CD4-positive, alpha-beta T cell treated with Interleukin-10 for 1 hour (primary cell): ENCODE measurements around the gene HOXB1.
"Not testable (repeated sequence)": the region's sequence is repeated elsewhere in the genome, so short reads cannot be mapped to it uniquely, and the experiment has no call there.

Experiments
- DNase-seq: peaks from one replicate; pipeline ENCODE4 v3.0.0-alpha.2; 2020

The HOXB1 gene

DNA sequence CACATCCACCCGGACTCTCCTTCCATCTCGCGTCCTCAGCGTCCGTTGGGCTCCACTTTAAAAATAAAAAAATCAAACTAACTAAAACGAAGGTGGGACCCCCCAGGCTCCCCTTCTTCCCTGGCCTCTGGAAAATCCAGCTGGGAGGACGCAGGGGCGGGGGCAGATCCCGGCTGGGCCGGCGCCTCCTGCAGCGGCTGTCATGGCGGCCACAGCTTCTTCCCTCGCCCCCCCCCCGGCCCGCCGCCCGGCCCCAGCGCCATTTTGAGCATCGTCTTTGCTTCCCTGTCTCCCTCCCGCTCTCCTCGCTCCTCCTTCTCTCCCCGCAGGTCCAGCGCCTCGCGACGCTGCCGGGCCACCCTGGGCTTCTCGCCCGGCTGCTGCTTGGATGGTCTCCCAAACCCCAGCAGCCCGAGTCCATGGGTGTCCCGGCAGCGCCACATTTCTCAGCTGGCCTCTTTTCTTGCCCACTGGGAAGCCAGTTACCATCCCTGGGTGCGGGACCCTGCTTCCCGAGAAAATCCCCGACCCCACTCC lies 10.8 kb upstream of the HOXB1 start:
- DNase-seq = peak; percentile 51

DNA sequence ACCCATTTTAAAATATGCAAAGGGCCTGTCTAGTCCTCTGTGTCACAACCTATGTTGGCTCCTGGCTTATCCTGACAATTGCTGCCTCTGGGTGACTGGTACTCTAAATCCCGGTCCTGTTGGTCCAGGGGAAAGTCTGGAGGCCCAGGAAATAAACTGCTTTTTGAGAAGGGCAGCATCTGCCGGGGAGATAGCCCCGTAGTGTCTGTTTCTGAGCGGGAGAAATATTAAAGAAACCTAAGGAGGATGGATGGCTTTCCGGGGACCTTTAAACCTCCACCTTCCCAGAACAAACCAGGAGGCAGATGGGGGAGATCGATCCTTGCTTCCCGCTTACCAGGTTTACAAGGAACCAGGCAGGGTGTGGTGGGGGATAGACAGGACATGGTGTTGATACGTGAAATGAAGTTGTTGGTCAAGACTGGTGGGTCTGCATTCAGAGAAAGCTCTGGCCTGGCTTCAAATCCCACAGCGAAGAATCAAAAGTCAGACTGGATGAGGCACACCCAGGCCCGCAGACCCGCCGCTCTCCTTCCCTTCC lies 10.3 kb upstream of the HOXB1 start:
- DNase-seq = peak; percentile 19

DNA sequence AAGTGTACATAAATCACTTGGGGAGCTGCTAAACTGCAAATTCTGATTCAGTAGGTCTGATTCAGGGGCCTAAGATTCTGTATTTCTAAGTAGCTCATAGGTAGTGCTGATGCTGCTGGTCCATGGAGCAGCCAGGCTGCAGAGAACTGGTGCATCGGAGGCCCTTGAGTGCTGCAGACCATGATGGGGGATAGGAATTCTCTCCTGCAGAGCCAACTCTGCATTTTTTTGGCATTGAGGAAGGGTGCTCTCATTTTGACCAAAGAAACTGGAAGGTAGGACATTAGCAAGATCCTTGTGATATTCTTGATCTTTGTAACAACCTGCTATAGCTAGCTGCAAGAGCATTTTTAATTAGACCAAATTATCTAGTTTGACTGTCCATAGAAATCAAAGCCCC lies 9.4 kb upstream of the HOXB1 start:
- no peak for DNase-seq

DNA sequence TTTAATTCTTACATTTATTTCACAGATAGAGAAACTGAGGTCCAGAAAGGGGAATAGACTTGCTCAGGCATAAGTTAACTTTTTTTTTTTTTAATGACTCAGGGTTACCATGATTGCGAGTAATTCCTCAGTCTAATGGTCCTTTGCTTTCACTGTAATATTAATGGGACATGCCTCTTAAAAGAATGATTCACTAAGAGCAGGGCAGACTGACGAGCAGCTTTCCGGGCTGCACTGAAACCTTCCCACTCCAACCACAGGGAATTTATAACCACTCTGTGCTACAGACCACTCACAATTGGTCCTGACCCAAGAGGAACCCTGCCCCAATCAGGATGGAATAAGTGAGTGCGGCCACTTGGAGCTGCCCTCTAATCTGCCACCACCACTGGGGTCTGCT lies 8.4 kb upstream of the HOXB1 start:
- DNase-seq = no peak

DNA sequence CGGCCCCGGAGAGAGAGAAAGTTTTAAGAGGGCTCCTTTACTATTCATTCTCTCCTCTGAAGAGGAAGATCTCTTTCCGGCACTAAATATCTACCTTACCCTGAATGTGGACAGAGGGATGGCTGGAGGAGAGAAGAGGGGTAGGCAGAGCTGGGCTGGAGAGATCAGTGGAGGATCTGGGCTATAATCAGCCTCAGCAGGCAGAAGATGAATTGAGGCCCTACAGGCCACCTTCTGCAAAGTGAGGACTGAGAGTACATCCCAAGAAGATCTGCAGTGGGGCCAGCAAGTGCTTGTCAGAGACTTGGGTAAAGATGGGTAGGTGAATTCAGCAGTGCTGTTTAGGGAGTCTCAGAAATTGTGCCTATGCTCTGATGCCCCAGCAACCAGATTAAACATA lies 6.5 kb upstream of the HOXB1 start:
- DNase-seq = no peak

DNA sequence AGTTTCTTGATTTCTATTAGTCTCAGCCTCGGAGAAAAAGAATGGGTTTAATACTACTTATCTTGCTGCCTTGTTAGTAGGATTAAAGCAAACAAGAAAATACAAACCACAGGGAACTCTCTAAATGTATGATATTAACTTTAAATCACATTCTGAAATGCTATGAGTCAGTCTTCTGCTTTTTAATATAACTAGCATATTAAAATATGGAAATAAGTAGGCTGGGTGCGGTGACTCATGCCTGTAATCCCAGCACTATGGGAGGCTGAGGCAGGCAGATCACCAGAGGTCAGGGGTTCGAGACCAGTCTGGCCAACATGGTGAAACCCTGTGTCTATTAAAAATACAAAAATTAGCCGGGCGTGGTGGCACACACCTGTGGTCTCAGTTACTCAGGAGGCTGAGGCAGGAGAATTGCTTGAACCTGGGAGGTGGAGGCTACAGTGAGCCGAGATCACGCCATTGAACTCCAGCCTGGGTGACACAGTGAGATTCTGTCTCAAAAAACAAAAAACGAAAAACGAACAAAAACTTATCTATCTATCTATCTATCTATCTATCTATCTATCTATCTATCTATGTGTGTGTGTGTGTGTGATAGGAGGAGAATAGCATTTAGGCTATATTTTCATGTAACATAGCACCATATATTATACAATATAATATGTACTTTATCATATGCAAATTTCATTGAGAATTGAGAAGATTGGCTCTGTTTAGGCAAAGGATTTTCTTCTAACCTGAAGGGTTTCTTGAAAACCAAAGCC lies 5.2 kb upstream of the HOXB1 start:
- DNase-seq = not testable (repeated sequence)

DNA sequence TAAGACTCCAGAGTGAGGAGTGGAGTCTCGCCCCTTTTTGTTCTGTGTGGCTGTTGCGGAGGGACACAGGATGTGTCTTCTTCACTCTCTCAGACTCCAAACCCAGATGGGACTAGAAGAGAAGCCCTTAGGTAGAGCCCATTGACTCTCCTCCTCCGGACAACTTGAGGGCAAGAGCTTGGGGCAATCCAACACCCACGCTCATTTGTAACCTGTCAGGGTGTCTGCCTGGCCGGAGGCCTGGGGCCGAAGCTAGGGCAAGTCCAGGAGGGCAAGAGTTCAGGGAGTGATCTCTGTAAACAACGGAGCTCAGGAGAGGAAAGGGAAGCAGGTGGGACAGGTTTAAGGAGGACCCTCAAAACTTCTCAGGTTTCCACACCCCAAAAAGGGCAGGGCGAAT lies 1.4 kb upstream of the HOXB1 start:
- no peak for DNase-seq

DNA sequence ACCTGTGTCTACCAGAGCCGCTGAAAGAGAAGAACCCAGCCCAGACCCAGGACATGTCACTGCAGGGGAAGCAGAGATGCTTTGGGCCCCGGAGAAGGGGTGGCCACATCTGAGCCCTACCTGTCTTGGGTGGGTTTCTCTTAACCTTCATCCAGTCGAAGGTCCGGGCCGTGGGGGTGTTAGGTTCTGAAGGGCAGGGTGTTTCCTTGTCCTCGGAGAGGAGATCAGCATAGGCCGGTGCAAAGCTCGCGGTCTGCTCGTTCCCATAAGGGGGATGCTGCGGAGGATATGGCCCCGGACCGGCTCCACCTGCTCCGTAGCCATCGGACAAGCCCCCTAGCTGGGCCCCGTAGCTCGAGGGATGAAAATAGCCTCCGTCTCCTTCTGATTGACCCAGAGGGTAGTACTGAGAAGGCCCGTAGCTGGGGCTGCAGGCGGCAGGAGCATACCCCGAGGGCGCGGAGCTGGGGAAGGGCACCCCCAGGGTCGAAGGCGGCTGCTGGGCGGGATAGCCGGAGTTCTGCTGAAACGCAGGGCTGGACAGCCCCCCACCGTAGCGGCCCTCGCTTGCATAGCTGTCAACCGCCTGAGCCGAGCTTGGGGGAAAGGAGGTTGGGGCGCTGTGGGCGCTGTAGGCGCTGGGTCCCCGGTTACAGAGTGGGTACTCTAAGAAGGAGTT lies 464 bp downstream of the HOXB1 start:
- DNase-seq = no peak

DNA sequence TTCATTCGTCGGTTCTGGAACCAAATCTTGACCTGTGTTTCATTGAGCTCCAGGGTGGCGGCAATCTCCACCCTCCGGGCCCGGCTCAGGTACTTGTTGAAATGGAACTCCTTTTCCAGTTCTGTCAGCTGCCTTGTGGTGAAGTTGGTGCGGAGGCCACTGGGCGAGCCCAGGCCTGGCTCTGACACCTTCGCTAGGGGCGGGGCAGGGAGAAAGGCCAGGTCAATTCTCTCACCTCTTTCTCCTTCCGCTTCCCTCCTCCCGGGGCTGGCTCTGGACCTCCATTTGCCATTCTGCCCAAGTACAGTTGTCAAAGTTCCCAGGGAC lies 1.2 kb downstream of the HOXB1 start:
- DNase-seq = no peak

DNA sequence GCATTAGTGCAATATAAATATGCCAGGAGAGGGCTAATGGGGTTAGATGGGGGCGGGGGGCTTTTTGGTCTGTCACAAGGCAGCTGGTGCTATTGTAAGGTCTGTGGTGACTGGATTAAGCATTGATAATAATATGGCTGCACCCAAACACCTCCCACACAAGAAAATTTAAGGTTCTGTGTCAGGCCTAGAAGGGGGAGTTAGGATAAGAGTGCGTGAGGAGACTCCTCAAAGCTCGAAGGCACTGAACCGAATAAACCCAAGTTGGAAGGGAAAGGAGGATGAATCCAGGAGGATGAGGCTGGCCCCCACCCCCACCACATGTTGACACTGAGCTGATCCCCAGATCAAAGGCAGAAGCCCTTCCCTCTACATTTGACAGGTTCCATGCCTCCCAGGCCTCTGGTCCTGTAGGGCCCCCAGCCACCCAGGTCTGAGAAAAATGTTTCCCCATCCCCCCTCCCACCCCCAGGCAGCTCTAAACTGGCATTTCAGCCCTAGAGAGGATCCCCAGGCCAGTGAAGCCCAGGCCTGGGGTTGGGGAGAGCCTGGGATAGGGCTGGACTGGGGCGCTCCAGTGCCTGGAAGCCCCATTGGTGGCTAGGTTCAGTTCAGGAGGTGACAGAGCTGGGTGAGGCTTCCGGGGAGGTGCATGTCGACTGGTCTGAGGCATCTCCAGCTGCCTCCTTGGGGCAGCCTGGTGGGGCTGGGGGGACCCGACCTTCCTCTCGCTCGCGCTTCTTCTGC lies 1.7 kb downstream of the HOXB1 start:
- no peak for DNase-seq

DNA sequence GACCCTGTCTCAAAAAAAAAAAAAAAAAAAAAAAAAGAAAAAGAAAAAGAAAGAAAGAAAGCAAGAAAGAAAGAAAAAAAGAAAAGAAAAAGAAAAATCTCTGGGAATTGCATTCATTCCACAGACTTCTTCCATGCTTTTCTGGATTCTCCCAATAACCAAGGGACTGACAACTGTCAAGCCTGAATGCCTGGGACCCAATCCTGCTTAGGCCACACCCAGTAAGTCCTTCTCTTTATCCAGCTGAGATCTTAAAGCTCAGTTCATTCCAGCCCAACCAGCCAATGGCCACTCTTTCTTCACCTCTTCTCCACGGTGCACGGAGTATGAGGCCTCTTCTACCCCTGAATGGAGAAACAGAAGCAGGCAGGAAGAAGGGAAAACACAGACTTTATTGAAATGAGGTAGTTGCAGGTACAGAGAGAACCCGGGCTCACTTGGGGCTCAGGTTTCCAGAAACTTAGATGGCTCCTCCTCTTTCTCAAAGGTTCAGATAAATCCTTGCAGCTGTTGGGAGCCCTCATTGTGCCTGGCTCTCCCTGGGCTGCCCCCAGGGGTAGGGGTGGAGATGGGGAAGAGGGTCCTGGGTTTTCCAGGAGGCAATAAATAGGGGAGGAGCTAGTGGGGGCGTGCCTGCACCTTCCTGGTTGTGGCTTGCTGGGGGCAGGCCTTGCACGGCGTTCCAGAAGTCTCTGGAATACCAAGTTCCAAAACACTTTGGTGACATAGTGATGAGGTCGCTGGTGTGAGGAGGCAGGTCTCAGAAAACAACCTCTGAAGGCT lies 2.5 kb downstream of the HOXB1 start:
- DNase-seq = no peak

DNA sequence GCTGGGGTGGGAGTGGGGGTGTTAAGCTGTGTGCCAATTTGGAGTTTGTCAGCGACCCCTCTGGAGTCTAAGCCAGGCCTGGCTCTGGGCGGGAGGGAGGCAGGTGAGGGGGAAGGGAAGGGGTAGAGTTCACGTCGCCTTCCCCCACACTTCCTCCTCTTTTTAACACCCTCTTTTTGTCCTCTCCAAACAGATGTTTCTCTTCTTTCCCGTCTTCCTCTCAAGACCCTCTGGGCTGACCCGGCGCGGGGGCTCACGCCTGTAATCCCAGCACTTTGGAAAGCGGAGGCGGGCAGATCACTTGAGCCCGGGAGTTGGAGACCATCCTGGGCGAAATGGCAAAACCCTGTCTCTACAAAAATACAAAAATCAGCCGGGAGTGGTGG lies 3.3 kb downstream of the HOXB1 start:
- DNase-seq = no peak

DNA sequence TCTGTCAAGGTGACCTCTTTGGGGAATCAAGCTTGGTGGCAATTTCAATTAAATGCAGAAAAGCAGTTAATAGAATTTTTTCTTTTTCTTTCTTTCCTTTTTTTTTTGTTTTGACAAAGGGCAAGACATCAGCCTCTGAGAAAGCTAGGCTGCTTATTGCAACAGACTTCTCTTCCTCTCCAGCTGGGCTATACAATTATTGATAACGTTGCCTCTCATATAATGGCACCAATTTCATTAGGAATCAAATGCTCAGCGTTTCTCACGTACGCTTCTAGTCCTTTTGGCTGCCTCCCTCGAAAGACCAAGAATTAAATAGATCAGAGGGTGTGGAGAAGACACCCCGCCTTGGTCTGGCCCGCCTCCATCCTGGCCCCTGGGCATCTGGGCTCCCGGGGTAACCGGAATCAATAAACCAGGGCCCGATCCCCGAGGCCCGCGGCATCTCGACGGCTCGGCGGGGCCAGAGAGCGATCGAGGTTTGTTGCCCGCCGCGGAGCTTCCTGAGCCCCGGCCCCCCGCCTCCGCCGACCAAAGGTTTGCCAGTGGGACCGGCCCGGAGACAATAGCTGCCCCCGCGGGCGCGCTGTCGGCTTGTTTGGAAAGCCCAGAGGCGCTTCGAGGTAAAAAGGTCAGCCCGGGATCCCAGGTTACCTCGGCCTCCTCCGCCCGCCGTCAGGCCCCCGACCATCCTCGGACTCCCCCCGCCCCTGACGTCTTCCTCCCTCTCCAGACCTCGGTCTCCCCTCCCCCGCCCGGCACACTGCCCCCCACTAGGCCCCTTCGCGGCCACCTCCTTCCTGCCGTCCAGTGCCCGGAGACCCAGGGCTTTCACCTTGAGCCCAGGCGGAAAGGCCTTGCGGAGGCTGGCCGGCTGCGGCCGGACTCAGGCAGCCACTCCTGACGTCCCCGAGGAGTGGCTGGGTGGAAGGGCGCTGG lies 3.9 kb downstream of the HOXB1 start:
- DNase-seq = no peak

DNA sequence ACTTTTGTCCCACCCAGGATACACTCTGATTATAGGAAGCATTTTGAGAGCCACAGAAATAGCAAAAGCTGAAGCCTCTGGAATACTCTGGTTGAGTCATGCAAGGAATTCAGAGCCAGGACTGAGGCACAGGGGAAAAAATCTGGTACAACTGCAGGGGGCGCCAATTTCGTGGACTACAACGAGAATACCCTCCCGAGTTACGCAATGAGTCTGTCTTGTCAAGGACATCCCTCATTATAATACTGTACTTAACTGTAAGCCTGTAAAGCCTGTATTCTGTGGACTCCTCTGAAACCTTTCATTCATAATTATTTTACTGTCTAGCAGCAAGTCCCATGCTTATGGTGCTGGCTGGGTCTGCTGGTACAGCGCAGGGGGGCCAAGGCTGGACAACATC lies 7.8 kb downstream of the HOXB1 start:
- no peak for DNase-seq

DNA sequence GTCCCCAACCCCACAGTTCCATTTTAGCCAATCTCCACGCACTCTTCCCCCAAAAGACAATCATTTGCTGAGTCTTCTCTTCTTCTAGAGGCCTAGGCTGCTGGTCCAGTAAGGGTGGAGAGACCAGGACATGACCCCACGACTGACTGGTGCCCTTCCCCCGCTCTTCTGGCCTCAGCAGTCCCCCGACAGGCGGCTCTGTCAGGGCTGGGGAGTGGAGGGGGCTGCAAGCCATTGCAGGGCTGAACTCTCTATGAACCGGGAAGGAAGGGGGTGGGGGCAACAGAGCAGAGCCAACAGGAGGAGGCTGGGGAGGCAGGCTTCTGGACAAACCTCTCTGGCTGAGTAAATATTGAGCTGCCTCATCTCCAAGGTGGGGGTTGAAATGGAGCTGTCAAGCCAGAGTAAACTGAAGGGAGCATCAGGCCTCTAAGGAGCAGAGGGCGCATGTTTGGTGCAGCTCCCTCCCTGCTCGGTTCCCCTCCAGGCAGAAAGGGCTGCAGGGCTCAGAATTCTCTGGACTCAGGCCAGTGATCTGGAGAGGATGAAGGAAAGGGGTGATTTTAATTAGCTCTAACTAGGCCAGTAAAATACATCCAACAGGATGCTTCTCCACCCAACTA lies 8.7 kb downstream of the HOXB1 start:
- no peak for DNase-seq

DNA sequence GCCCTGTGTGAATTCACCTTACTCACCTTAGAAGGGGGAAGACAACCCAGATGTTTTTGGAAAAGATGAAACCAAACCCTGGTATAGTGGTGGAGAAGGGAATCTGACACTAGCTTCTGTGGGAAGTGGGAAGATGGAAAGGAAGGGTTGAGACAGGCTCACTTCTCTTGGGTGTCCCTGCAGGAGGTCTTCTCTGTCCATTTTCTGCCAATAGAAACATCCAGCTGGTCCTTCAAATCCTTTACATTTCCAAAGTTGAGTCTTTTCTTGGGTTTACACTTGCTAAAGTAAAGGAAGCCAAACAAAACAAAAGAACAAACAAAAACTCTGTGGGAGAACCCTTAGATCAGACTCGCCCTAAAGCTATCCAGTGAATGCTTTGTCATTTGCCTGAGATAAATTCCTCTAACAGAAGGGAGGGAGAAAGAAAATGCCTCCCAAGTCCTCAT lies 10.2 kb downstream of the HOXB1 start:
- no peak for DNase-seq

DNA sequence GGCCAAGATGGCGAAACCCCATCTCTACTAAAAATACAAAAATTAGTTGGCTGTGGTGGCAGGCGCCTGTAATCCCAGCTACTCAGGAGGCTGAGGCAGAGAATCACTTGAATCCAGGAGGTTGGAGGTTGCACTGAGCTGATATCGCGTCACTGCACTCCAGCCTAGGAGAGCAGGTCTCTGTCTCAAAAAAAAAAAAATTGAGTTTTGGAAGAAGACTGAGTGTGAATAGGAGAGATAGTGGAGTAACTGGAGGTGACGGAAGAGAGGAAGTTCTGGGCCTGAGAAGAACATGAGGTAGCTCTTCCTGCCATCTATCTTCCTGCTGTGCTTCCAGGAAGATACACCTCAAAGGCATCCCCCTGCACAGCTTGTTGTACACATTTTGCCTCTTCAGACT lies 11.4 kb downstream of the HOXB1 start:
- no peak for DNase-seq

DNA sequence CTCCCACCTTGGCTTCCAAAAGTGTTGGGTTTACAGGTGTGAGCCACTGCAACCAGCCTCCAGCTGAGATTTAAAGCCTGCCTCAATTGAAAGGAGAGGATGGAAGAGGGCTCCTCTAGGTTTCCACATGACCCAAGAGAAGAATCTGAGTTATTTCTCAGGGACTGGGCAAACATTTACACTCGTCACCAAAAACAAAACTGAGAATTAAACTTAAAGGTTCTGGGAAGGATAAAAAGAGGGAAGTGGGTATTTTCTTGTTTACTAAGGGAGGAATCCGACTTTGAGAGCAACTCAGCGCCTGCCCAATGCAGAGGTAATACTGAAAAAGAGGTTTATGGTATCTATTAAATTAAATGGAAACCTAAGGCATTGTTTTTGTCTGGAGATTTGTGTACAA lies 13.3 kb downstream of the HOXB1 start:
- no peak for DNase-seq

DNA sequence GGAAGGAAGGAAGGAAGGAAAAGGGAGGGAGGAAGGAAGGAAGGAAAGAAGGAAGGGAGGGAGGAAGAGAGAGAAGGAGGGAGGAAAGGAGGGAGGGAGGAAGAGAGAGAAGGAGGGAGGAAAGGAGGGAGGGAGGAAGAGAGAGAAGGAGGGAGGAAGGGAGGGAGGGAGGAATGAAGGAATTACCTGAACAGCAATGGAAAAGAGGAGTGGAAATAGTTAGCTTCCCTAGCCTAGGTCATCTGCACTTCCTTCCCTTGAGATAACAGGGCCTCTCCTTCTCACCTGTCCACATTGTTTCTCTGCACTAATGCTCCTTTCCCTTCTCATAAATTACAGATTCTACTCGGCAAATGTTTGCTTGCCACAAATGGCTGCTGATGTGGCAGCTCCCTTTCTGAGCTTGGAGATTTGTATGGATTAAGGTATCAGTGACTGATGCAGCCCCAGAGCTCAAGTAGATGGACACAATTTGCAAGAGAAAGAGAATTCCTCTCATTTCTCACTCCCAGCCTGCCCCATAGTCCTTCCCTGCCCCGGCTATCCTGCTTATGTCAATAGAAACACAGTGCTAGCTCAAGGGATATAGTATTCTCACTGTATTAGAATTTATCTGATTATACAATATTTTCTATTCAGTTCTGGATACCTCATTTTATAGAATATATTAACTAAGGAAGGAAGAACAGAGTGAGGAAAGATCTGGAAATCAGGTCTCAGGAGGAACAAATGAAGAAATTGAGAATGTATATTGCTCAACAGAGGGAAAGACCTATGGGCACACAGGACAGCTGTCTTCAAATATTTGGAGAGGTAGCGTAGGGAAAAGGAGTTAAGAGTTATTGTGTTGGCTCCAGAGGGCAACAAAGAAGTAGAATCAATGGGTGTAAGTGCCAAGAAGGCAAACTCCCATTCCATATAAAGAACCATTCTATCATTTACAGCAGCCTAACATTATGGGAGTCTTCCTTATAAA lies 14.6 kb downstream of the HOXB1 start:
- no peak for DNase-seq

DNA sequence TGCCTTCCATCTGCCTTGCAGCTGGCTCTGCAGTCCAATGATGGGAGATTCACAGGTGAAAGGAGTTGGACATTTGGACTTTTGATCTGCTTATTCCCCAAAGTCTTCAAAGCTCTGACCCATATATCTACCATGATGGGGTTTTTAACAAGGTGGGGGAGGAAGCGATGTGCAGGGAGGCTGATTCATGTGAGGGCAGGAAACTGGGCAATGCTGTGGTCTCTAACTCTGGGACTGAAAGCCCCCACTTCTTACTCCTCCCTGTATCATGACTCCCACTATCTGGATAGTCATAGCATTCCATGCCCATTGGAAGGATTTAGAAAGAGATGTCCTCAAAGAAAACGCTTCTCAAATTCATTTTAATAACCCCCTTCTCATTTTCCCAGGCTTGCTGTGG lies 16.3 kb downstream of the HOXB1 start:
- DNase-seq = no peak
